Measurements from ENCODE around the gene SUSD1.
A peak's percentile ranks its signal among the peaks of the same experiment; 100 is the strongest.

SUSD1 gene

DNA sequence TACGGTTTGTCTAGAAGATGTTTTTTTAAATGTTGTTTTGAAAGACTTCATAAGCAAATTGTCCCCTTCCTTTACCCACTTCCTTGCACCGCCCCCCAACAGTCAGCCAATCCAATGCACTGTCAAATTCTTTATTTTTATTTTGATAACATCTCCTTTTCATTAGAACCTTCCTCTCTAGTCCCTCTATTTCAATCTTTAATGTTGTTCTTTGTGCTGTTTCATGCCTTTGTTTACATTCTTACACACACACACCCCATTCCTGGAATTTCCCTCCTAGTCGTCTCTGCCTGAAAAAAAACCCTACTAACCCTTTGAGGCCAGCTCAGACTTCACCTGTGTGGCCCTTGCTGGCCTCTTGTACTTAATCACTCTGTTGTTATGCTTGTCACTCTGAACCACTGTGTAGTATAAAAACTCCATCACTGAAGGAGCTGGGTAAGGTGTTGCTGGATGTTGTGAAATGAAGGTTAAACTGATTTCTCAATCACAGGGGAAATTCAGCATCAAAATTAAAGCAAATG lies 145.1 kb downstream of the SUSD1 start:
- no peaks in the 10 kb centered on the region for H3K79me2 ChIP-seq (ENCODE audit: insufficient read depth, low read length)
- no peaks in the 10 kb centered on the region for H3K27me3 ChIP-seq (ENCODE audit: low read length)
- H3K9ac ChIP-seq (ENCODE audit: low read length): peak overlapping the region; percentile 28
- no peaks in the 10 kb centered on the region for H3K9me2 ChIP-seq (replicated peaks; ENCODE audit: insufficient read depth, low read length)
- TF ChIP-seq, protein P1, sequence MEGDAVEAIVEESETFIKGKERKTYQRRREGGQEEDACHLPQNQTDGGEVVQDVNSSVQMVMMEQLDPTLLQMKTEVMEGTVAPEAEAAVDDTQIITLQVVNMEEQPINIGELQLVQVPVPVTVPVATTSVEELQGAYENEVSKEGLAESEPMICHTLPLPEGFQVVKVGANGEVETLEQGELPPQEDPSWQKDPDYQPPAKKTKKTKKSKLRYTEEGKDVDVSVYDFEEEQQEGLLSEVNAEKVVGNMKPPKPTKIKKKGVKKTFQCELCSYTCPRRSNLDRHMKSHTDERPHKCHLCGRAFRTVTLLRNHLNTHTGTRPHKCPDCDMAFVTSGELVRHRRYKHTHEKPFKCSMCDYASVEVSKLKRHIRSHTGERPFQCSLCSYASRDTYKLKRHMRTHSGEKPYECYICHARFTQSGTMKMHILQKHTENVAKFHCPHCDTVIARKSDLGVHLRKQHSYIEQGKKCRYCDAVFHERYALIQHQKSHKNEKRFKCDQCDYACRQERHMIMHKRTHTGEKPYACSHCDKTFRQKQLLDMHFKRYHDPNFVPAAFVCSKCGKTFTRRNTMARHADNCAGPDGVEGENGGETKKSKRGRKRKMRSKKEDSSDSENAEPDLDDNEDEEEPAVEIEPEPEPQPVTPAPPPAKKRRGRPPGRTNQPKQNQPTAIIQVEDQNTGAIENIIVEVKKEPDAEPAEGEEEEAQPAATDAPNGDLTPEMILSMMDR (IDR thresholded peaks at IDR 0.05; ENCODE audit: insufficient read depth, low read length, poor library complexity, severe bottlenecking): no peak
- no peak for TF ChIP-seq EZH2phosphoT487 (conservative IDR thresholded peaks at IDR 0.05; ENCODE audit: low read length)
- no peak overlapping the region for H3K4me3 ChIP-seq (ENCODE audit: insufficient read depth, low read length, poor library complexity, severe bottlenecking)
- peak overlapping the region; percentile 83 for H3K4me2 ChIP-seq (ENCODE audit: low read depth, low read length, poor library complexity, severe bottlenecking)
- H4K20me1 ChIP-seq (ENCODE audit: low read depth, low read length): no peaks in the 10 kb centered on the region
- H2AFZ ChIP-seq (ENCODE audit: low read depth, low read length, severe bottlenecking): no peak overlapping the region
- H3K9me3 ChIP-seq (ENCODE audit: insufficient read depth, low read length): no peaks in the 10 kb centered on the region
- H3F3A ChIP-seq (ENCODE audit: insufficient read depth): peaks cover 64% of the 10 kb centered on the region
- H3K27ac ChIP-seq (ENCODE audit: low read depth, low read length): peak overlapping the region; percentile 97
- no peaks in the 10 kb centered on the region for H3K36me3 ChIP-seq (ENCODE audit: low read length)

DNA sequence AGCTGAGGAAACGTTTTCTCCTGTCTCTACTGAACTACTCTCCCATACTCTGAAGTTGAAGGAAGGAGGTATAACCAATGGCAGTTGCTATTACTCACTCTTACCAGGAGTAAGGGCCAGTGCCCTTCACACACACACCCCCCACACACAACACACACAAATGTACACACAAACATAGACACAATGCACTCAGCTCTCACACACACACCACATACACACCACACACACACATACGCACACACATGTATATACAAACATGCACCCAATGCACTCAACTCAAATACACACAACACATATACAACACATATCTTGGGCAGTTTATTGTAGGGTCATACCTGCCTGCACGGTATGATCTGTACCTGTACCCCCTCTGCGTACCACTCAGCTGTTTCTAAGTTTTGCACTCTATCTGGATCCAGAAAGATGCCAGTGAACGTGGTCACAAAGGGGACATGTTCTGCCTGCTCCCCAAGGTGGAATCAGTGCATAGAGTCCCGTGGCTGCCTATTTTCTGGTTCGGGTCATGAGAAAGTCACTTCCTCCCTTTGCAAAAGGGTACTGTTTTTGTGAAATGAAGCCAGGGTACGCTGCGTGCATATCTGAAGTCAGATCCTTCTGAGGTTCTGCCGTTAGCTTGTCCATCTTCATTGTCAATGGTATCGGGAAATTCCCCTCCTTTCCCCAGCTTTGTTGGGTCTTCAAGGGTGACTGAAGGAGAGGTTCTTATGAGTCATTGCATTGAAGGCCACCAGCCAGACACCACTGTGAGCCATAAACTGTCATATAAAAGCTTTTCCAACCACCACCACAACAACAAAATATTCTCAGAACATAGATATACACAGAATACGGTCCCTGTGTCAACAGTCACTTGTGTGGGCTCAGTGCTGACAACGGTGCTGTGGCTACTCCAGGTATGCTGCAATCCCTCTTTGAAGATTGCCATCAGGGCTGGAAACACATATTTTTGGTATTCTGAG lies 146.6 kb downstream of the SUSD1 start:
- no peaks in the 10 kb centered on the region for H4K20me1 ChIP-seq (ENCODE audit: low read depth, low read length)
- H3K4me2 ChIP-seq (ENCODE audit: low read depth, low read length, poor library complexity, severe bottlenecking): peak overlapping the region; percentile 83
- TF ChIP-seq, protein P1 (IDR thresholded peaks at IDR 0.05; ENCODE audit: insufficient read depth, low read length, poor library complexity, severe bottlenecking): no peak
- TF ChIP-seq EZH2phosphoT487 (conservative IDR thresholded peaks at IDR 0.05; ENCODE audit: low read length): no peak
- no peaks in the 10 kb centered on the region for H3K27me3 ChIP-seq (ENCODE audit: low read length)
- H3K4me3 ChIP-seq (ENCODE audit: insufficient read depth, low read length, poor library complexity, severe bottlenecking): no peak overlapping the region
- no peaks in the 10 kb centered on the region for H3K36me3 ChIP-seq (ENCODE audit: low read length)
- peaks cover 51% of the 10 kb centered on the region for H3F3A ChIP-seq (ENCODE audit: insufficient read depth)
- H3K79me2 ChIP-seq (ENCODE audit: insufficient read depth, low read length): no peaks in the 10 kb centered on the region
- peak overlapping the region; percentile 2; the same call in 1 of the 2 replicates for H3K9ac ChIP-seq (ENCODE audit: low read length)
- H2AFZ ChIP-seq (ENCODE audit: low read depth, low read length, severe bottlenecking): peak overlapping the region; percentile 58
- no peaks in the 10 kb centered on the region for H3K9me2 ChIP-seq (replicated peaks; ENCODE audit: insufficient read depth, low read length)
- no peaks in the 10 kb centered on the region for H3K9me3 ChIP-seq (ENCODE audit: insufficient read depth, low read length)
- H3K27ac ChIP-seq (ENCODE audit: low read depth, low read length): peak overlapping the region; percentile 97

DNA sequence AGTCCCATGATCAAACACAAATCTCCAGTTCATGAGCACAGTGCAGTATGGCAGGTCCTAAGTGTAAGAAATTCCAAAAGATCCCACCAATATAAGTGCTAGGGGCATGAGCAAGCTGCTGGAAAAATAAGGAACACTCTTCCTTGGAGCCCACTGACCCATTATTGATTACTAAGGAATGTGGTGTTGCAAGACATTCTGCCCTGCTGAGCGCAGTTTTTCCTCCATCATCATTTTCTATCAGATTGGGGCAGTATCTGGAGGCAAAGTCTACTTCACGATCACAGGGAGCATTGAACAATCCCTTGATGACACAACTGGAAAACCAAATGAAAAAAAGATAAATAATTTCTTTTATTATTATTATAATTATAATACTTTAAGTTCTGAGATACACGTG lies 149.2 kb downstream of the SUSD1 start:
- no peaks in the 10 kb centered on the region for H3K9me3 ChIP-seq (ENCODE audit: insufficient read depth, low read length)

More for the DNA sequence above, 149.2 kb downstream of the SUSD1 start:
- Histone ChIP-seq H2AFZ (ENCODE audit: low read depth, low read length, severe bottlenecking) (no peak overlapping the region), H3K9ac (ENCODE audit: low read length) (no peak overlapping the region), H3F3A (ENCODE audit: insufficient read depth) (peaks cover 24% of the 10 kb centered on the region), H3K9me2 (replicated peaks; ENCODE audit: insufficient read depth, low read length) (no peaks in the 10 kb centered on the region), H4K20me1 (ENCODE audit: low read depth, low read length) (no peaks in the 10 kb centered on the region), H3K4me3 (ENCODE audit: insufficient read depth, low read length, poor library complexity, severe bottlenecking) (no peak overlapping the region), H3K36me3 (ENCODE audit: low read length) (no peaks in the 10 kb centered on the region), H3K4me2 (ENCODE audit: low read depth, low read length, poor library complexity, severe bottlenecking) (no peak overlapping the region), H3K27me3 (ENCODE audit: low read length) (no peaks in the 10 kb centered on the region), H3K79me2 (ENCODE audit: insufficient read depth, low read length) (no peaks in the 10 kb centered on the region), H3K27ac (ENCODE audit: low read depth, low read length) (no peak overlapping the region)
- TF ChIP-seq, protein P1 (IDR thresholded peaks at IDR 0.05; ENCODE audit: insufficient read depth, low read length, poor library complexity, severe bottlenecking): no peak
- TF ChIP-seq EZH2phosphoT487 (conservative IDR thresholded peaks at IDR 0.05; ENCODE audit: low read length): no peak

All from SU-DHL-6 (cell line).